ENCODE data around the gene HYLS1. TPM values are rescaled to one million over a fixed set of nuclear protein-coding genes. Genes with fewer than 3 reads are reported as not detected.

The HYLS1 gene
- total RNA-seq, 4 donors from 2014 or later: 2.8 to 6.9 (median 4.7) TPM

DNA sequence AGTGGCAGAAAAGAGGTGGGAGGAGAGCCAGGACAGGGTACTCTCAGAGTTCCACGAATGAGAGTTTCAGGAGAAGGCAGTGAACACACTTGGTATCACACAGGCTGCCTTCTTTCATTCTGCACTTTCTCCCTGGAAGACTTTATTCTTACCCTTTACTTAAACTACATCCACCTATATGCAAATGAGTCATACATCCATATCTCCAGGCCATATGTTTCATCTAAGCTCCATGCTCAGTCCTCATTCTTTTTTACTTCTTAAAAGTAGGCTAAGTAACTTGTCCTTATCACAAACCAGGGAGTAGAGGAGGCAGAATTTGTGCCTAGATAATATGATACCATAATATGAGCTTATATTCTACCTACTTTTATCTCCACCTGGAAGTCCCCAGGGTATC is 6.2 kb upstream of the HYLS1 start:
- DNase-seq (ENCODE audit: extremely low spot score): no peak
- intact Hi-C loops (cut with DNase I): no loop called here
- Histone ChIP-seq H3K36me3 (no peaks in the 10 kb centered on the region), H3K27me3 (no peaks in the 10 kb centered on the region), H3K9me3 (no peaks in the 10 kb centered on the region), H3K4me3 (no peak overlapping the region), H3K4me1 (peaks cover 0 to 3% (median 2%) of the 10 kb centered on the region in 4 donors), H3K27ac (replicated peaks in 1 of 4) (no peak overlapping the region)
- TF ChIP-seq, protein P1, sequence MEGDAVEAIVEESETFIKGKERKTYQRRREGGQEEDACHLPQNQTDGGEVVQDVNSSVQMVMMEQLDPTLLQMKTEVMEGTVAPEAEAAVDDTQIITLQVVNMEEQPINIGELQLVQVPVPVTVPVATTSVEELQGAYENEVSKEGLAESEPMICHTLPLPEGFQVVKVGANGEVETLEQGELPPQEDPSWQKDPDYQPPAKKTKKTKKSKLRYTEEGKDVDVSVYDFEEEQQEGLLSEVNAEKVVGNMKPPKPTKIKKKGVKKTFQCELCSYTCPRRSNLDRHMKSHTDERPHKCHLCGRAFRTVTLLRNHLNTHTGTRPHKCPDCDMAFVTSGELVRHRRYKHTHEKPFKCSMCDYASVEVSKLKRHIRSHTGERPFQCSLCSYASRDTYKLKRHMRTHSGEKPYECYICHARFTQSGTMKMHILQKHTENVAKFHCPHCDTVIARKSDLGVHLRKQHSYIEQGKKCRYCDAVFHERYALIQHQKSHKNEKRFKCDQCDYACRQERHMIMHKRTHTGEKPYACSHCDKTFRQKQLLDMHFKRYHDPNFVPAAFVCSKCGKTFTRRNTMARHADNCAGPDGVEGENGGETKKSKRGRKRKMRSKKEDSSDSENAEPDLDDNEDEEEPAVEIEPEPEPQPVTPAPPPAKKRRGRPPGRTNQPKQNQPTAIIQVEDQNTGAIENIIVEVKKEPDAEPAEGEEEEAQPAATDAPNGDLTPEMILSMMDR (IDR thresholded peaks at IDR 0.05): no peak
- TF ChIP-seq POLR2A (IDR thresholded peaks at IDR 0.05; ENCODE audit: low read depth): no peak
- TF ChIP-seq EP300 (IDR thresholded peaks at IDR 0.05): no peak
- TF ChIP-seq POLR2AphosphoS5 (IDR thresholded peaks at IDR 0.05): no peak
- WGBS: 73% methylated on average over 1 of the region's 1 CpG

GRCh38 chr11:125883375-125883774 is 4.1 kb upstream of the HYLS1 start:
- 82% methylated on average over 8 of the region's 8 CpGs for WGBS
- no peaks in the 10 kb centered on the region for H3K9me3 ChIP-seq
- H3K36me3 ChIP-seq: no peaks in the 10 kb centered on the region
- no peak overlapping the region for H3K4me3 ChIP-seq
- peaks cover 2 to 15% (median 14%) of the 10 kb centered on the region in 4 donors for H3K4me1 ChIP-seq
- no peaks in the 10 kb centered on the region for H3K27me3 ChIP-seq
- no peak overlapping the region for H3K27ac ChIP-seq (replicated peaks in 1 of 4)
- intact Hi-C loops (cut with DNase I): no loop called here
- no peak for DNase-seq (ENCODE audit: extremely low spot score)
- TF ChIP-seq, protein P1 (IDR thresholded peaks at IDR 0.05): no peak

GRCh38 chr11:125886997-125887372 is 483 bp upstream of the HYLS1 start:
- intact Hi-C loops (cut with DNase I): no loop called here
- Histone ChIP-seq H3K4me3 (peak overlapping the region; percentile 66 to 87 (median 76)), H3K4me1 (peaks cover 3 to 33% (median 25%) of the 10 kb centered on the region in 4 donors), H3K27ac (replicated peaks in 1 of 4) (peak overlapping the region; percentile 93 to 97 (median 96)), H3K27me3 (no peaks in the 10 kb centered on the region), H3K9me3 (no peaks in the 10 kb centered on the region), H3K36me3 (peaks cover 0 to 5% (median 0%) of the 10 kb centered on the region in 4 donors)
- TF ChIP-seq POLR2AphosphoS5 (IDR thresholded peaks at IDR 0.05) (no peak), EP300 (IDR thresholded peaks at IDR 0.05) (no peak), POLR2A (IDR thresholded peaks at IDR 0.05; ENCODE audit: low read depth) (no peak)
- TF ChIP-seq, protein P1 (IDR thresholded peaks at IDR 0.05): no peak
- DNase-seq (ENCODE audit: extremely low spot score): no peak
- 18% methylated on average over 8 of the region's 24 CpGs for WGBS

DNA sequence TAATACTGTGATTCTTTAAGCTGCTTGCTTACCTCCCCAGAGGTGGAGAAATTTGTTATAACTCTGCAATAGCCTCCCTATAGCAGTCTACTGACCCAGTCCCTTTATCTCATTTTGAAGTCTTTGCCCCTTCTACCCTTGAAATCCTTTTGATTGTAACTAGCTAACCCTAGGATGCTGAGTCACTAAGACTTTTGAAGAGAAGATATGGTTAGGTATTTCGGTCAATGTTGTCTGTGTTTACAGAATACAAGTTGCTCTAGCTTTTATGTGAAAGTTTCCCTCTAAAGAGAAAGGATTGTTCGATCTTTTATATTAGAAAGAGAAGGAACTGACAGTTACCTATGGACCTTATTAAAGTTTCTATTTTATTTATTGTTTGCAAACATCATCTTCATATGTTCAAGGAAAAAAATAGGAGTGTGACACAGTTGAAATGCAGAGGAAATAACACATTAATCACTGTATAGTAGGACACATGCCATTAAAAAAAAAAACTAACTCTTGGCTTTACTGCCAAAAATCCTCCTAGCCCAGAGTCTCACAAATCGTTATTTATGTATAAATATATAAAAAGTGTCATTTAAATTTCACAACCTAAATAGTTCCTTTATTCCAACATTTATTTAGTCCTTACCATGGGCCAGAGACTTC is 3.1 kb downstream of the HYLS1 start:
- Histone ChIP-seq H3K4me3 (no peak overlapping the region), H3K27ac (replicated peaks in 1 of 4) (no peak overlapping the region), H3K27me3 (no peaks in the 10 kb centered on the region), H3K9me3 (no peaks in the 10 kb centered on the region), H3K4me1 (peaks cover 3 to 33% (median 25%) of the 10 kb centered on the region in 4 donors), H3K36me3 (peaks cover 6 to 39% (median 23%) of the 10 kb centered on the region in 4 donors)
- DNase-seq (ENCODE audit: extremely low spot score): no peak
- intact Hi-C loops (cut with DNase I): no loop called here
- TF ChIP-seq, protein P1 (IDR thresholded peaks at IDR 0.05): no peak
- TF ChIP-seq POLR2AphosphoS5 (IDR thresholded peaks at IDR 0.05) (no peak), EP300 (IDR thresholded peaks at IDR 0.05) (no peak), POLR2A (IDR thresholded peaks at IDR 0.05; ENCODE audit: low read depth) (no peak)
- WGBS: 77% methylated on average over 3 of the region's 3 CpGs

GRCh38 chr11:125892071-125892470 is 4.6 kb downstream of the HYLS1 start:
- TF ChIP-seq EP300 (IDR thresholded peaks at IDR 0.05): no peak
- TF ChIP-seq, protein P1 (IDR thresholded peaks at IDR 0.05): no peak
- TF ChIP-seq POLR2AphosphoS5 (IDR thresholded peaks at IDR 0.05): no peak
- no peak for TF ChIP-seq POLR2A (IDR thresholded peaks at IDR 0.05; ENCODE audit: low read depth)
- DNase-seq (ENCODE audit: extremely low spot score): no peak
- Histone ChIP-seq H3K27ac (replicated peaks in 1 of 4) (no peak overlapping the region), H3K4me3 (no peak overlapping the region), H3K9me3 (no peaks in the 10 kb centered on the region), H3K4me1 (peaks cover 3 to 23% (median 15%) of the 10 kb centered on the region in 4 donors), H3K36me3 (peaks cover 7 to 42% (median 27%) of the 10 kb centered on the region in 4 donors), H3K27me3 (no peaks in the 10 kb centered on the region)
- intact Hi-C loops (cut with DNase I): no loop called here

Data from esophagus muscularis mucosa (tissue), 4 donors.